ENCODE measurements around the gene CRYBG3.

The CRYBG3 gene

GRCh38 chr3:97981886-97982285 is 160.1 kb downstream of the CRYBG3 start:
- Histone ChIP-seq H3K4me3 (ENCODE audit: low read length) (no peak overlapping the region), H3K9me3 (ENCODE audit: control insufficient read depth, low read depth, low read length) (no peaks in the 10 kb centered on the region), H3K27ac (ENCODE audit: low read length) (no peak overlapping the region), H3K4me1 (ENCODE audit: control insufficient read depth, low read depth, low read length) (peaks cover 5% of the 10 kb centered on the region), H3K9ac (ENCODE audit: low read length) (no peak overlapping the region), H3K36me3 (ENCODE audit: control insufficient read depth, low read depth, low read length) (no peaks in the 10 kb centered on the region), H3K27me3 (ENCODE audit: control insufficient read depth, insufficient read depth, low read length) (no peaks in the 10 kb centered on the region)

GRCh38 chr3:97983933-97984491 is 162.2 kb downstream of the CRYBG3 start:
- no peak overlapping the region for H3K4me3 ChIP-seq (ENCODE audit: low read length)
- no peaks in the 10 kb centered on the region for H3K36me3 ChIP-seq (ENCODE audit: control insufficient read depth, low read depth, low read length)
- H3K4me1 ChIP-seq (ENCODE audit: control insufficient read depth, low read depth, low read length): no peaks in the 10 kb centered on the region
- H3K9ac ChIP-seq (ENCODE audit: low read length): no peak overlapping the region
- no peak overlapping the region for H3K27ac ChIP-seq (ENCODE audit: low read length)
- H3K9me3 ChIP-seq (ENCODE audit: control insufficient read depth, low read depth, low read length): no peaks in the 10 kb centered on the region
- no peaks in the 10 kb centered on the region for H3K27me3 ChIP-seq (ENCODE audit: control insufficient read depth, insufficient read depth, low read length)

GRCh38 chr3:97987306-97987705 is 165.5 kb downstream of the CRYBG3 start:
- Histone ChIP-seq H3K4me1 (ENCODE audit: control insufficient read depth, low read depth, low read length) (no peaks in the 10 kb centered on the region), H3K9ac (ENCODE audit: low read length) (no peak overlapping the region), H3K27me3 (ENCODE audit: control insufficient read depth, insufficient read depth, low read length) (no peaks in the 10 kb centered on the region), H3K4me3 (ENCODE audit: low read length) (no peak overlapping the region), H3K36me3 (ENCODE audit: control insufficient read depth, low read depth, low read length) (no peaks in the 10 kb centered on the region), H3K9me3 (ENCODE audit: control insufficient read depth, low read depth, low read length) (no peaks in the 10 kb centered on the region), H3K27ac (ENCODE audit: low read length) (no peak overlapping the region)

GRCh38 chr3:97988784-97989568 is 167.2 kb downstream of the CRYBG3 start:
- Histone ChIP-seq H3K9me3 (ENCODE audit: control insufficient read depth, low read depth, low read length) (no peaks in the 10 kb centered on the region), H3K4me3 (ENCODE audit: low read length) (no peak overlapping the region), H3K27ac (ENCODE audit: low read length) (no peak overlapping the region)

GRCh38 chr3:97990624-97991292 is 168.9 kb downstream of the CRYBG3 start:
- Histone ChIP-seq H3K4me1 (ENCODE audit: control insufficient read depth, low read depth, low read length) (peaks cover 13% of the 10 kb centered on the region), H3K4me3 (ENCODE audit: low read length) (no peak overlapping the region), H3K36me3 (ENCODE audit: control insufficient read depth, low read depth, low read length) (no peaks in the 10 kb centered on the region), H3K27ac (ENCODE audit: low read length) (no peak overlapping the region), H3K9ac (ENCODE audit: low read length) (no peak overlapping the region), H3K27me3 (ENCODE audit: control insufficient read depth, insufficient read depth, low read length) (no peaks in the 10 kb centered on the region), H3K9me3 (ENCODE audit: control insufficient read depth, low read depth, low read length) (no peaks in the 10 kb centered on the region)

More at GRCh38 chr3:97988784-97989568, 167.2 kb downstream of the CRYBG3 start:
- no peak overlapping the region for H3K9ac ChIP-seq (ENCODE audit: low read length)
- H3K36me3 ChIP-seq (ENCODE audit: control insufficient read depth, low read depth, low read length): no peaks in the 10 kb centered on the region
- H3K27me3 ChIP-seq (ENCODE audit: control insufficient read depth, insufficient read depth, low read length): no peaks in the 10 kb centered on the region
- peaks cover 12% of the 10 kb centered on the region for H3K4me1 ChIP-seq (ENCODE audit: control insufficient read depth, low read depth, low read length)

- no peak overlapping the region for H3K27ac ChIP-seq (ENCODE audit: low read length)
- H3K9ac ChIP-seq (ENCODE audit: low read length): no peak overlapping the region
- no peaks in the 10 kb centered on the region for H3K27me3 ChIP-seq (ENCODE audit: control insufficient read depth, insufficient read depth, low read length)
- H3K4me3 ChIP-seq (ENCODE audit: low read length): no peak overlapping the region
- H3K9me3 ChIP-seq (ENCODE audit: control insufficient read depth, low read depth, low read length): no peaks in the 10 kb centered on the region
- no peaks in the 10 kb centered on the region for H3K36me3 ChIP-seq (ENCODE audit: control insufficient read depth, low read depth, low read length)
- peaks cover 13% of the 10 kb centered on the region for H3K4me1 ChIP-seq (ENCODE audit: control insufficient read depth, low read depth, low read length)
These were observed 169.5 kb downstream of the CRYBG3 start for GRCh38 chr3:97991293-97991682.

GRCh38 chr3:97992547-97993173 is 170.8 kb downstream of the CRYBG3 start:
- Histone ChIP-seq H3K9me3 (ENCODE audit: control insufficient read depth, low read depth, low read length) (no peaks in the 10 kb centered on the region), H3K4me3 (ENCODE audit: low read length) (no peak overlapping the region), H3K9ac (ENCODE audit: low read length) (no peak overlapping the region), H3K36me3 (ENCODE audit: control insufficient read depth, low read depth, low read length) (no peaks in the 10 kb centered on the region), H3K27ac (ENCODE audit: low read length) (no peak overlapping the region), H3K27me3 (ENCODE audit: control insufficient read depth, insufficient read depth, low read length) (no peaks in the 10 kb centered on the region), H3K4me1 (ENCODE audit: control insufficient read depth, low read depth, low read length) (peaks cover 13% of the 10 kb centered on the region)

- no peaks in the 10 kb centered on the region for H3K9me3 ChIP-seq (ENCODE audit: control insufficient read depth, low read depth, low read length)
- no peaks in the 10 kb centered on the region for H3K27me3 ChIP-seq (ENCODE audit: control insufficient read depth, insufficient read depth, low read length)
- H3K4me1 ChIP-seq (ENCODE audit: control insufficient read depth, low read depth, low read length): peaks cover 13% of the 10 kb centered on the region
- H3K9ac ChIP-seq (ENCODE audit: low read length): no peak overlapping the region
- H3K27ac ChIP-seq (ENCODE audit: low read length): no peak overlapping the region
- no peak overlapping the region for H3K4me3 ChIP-seq (ENCODE audit: low read length)
- no peaks in the 10 kb centered on the region for H3K36me3 ChIP-seq (ENCODE audit: control insufficient read depth, low read depth, low read length)
These were observed 171.7 kb downstream of the CRYBG3 start for GRCh38 chr3:97993526-97993925.

- no peaks in the 10 kb centered on the region for H3K36me3 ChIP-seq (ENCODE audit: control insufficient read depth, low read depth, low read length)
- no peaks in the 10 kb centered on the region for H3K27me3 ChIP-seq (ENCODE audit: control insufficient read depth, insufficient read depth, low read length)
- H3K9ac ChIP-seq (ENCODE audit: low read length): no peak overlapping the region
- H3K9me3 ChIP-seq (ENCODE audit: control insufficient read depth, low read depth, low read length): no peaks in the 10 kb centered on the region
- H3K4me1 ChIP-seq (ENCODE audit: control insufficient read depth, low read depth, low read length): peaks cover 13% of the 10 kb centered on the region
- H3K27ac ChIP-seq (ENCODE audit: low read length): no peak overlapping the region
- H3K4me3 ChIP-seq (ENCODE audit: low read length): no peak overlapping the region
These were observed 172.6 kb downstream of the CRYBG3 start for GRCh38 chr3:97994328-97994945.

All from iPS-18a (cell line).